ENCODE measurements around the gene ZDHHC14.

Gene ZDHHC14

DNA sequence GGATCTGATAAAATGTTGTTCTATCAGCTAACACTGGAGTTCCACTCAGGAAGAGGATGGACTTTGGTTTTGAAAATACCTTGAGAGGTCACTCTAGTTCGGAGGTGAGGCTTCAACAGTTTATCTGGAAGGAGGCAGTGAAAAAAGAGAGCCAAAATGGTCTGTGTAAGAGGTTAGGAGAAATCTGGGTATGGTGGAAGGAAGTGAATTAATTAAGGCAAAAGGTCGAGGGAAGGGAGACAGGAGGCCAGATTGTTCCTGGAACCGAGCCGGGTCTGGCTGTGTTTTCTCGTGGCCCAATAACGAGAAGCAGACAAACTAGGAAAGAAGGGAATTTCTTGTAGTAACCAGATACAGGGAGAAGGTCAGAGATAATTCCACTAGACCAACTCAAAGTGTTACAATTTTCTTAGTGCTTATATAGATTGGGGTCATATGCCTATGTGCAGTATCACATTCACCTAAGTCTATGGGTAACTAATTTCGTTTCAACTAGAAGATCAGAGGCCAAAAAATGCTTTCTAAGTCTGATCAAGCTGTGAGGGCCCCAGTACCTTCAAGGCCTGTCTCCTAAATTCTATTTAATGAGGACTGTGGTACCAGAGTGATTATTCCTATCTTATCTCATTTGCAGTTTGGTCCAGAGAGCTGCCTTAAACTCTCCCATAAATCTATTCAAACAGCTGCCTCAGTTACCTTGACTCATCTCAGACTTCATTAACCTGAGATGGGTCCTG, 346.1 kb downstream of the ZDHHC14 start:
- H3K4me3 ChIP-seq (ENCODE audit: low read length), result no peak overlapping the region
- no peaks in the 10 kb centered on the region for H3K9me2 ChIP-seq (replicated peaks; ENCODE audit: insufficient read depth, low read length)
- no peak overlapping the region for H3K9ac ChIP-seq (ENCODE audit: low read length)
- no peak overlapping the region for H3K4me2 ChIP-seq (ENCODE audit: low read depth, low read length)
- H3F3A ChIP-seq (ENCODE audit: insufficient read depth, low read length), result no peaks in the 10 kb centered on the region
- H3K27ac ChIP-seq (ENCODE audit: low read length), result no peak overlapping the region
- H3K4me1 ChIP-seq (ENCODE audit: low read length), result no peaks in the 10 kb centered on the region
- H3K27me3 ChIP-seq (replicated peaks; ENCODE audit: insufficient read depth, low read length), result no peaks in the 10 kb centered on the region
- no peak for DNase-seq
- no peaks in the 10 kb centered on the region for H3K36me3 ChIP-seq (replicated peaks; ENCODE audit: insufficient read depth, low read length)
- no peaks in the 10 kb centered on the region for H3K79me2 ChIP-seq (ENCODE audit: low read length)
- TF ChIP-seq, protein P1, sequence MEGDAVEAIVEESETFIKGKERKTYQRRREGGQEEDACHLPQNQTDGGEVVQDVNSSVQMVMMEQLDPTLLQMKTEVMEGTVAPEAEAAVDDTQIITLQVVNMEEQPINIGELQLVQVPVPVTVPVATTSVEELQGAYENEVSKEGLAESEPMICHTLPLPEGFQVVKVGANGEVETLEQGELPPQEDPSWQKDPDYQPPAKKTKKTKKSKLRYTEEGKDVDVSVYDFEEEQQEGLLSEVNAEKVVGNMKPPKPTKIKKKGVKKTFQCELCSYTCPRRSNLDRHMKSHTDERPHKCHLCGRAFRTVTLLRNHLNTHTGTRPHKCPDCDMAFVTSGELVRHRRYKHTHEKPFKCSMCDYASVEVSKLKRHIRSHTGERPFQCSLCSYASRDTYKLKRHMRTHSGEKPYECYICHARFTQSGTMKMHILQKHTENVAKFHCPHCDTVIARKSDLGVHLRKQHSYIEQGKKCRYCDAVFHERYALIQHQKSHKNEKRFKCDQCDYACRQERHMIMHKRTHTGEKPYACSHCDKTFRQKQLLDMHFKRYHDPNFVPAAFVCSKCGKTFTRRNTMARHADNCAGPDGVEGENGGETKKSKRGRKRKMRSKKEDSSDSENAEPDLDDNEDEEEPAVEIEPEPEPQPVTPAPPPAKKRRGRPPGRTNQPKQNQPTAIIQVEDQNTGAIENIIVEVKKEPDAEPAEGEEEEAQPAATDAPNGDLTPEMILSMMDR (IDR thresholded peaks at IDR 0.05; ENCODE audit: low read length), result no peak
- TF ChIP-seq EZH2phosphoT487 (IDR thresholded peaks at IDR 0.05; ENCODE audit: low read length), result no peak
- TF ChIP-seq EZH2 (optimal IDR thresholded peaks at IDR 0.05; ENCODE audit: low read depth, low read length), result no peak
- H2AFZ ChIP-seq (ENCODE audit: low read length), result no peak overlapping the region
- no peaks in the 10 kb centered on the region for H4K20me1 ChIP-seq (ENCODE audit: insufficient read depth, low read length)
- H3K9me3 ChIP-seq (replicated peaks; ENCODE audit: insufficient read depth, low read length), result no peaks in the 10 kb centered on the region
